Diencephalon (tissue), 1 donor: ENCODE results near the gene NUP210L. TPM values are rescaled to one million over a fixed set of nuclear protein-coding genes. Genes with fewer than 3 reads are reported as not detected.

Experiments used
- small RNA-seq: library from RNA; depleted of rRNA; stranded (forward); fragments of <200 nt; gene quantifications from one replicate; pipeline ENCODE3, GENCODE V24; 2014
- total RNA-seq: library from RNA; depleted of rRNA; stranded (reverse); fragments of >200 nt; gene quantifications from one replicate; pipeline ENCODE4 v1.2.3, GENCODE V29; 2014

The NUP210L gene
- total RNA-seq = 0.23 TPM

GRCh38 chr1:154154534-154155191 is at the start of gene NUP210L:
Gene NUP210L (minus strand): TSS chr1:154155073.

GRCh38 chr1:154191990-154192461 is 37.2 kb upstream of the NUP210L start, which contains the start of gene TPM3:
Gene TPM3 (minus strand): TSS chr1:154192100. CDS start chr1:154192018, 82 bp downstream.

GRCh38 chr1:153990468-153991150 is 164.3 kb downstream of the NUP210L start, which contains the start of gene RPS27:
Gene RPS27 (plus strand): TSS chr1:153990762. CDS start chr1:153990797, 35 bp downstream.

GRCh38 chr1:153985941-153986761 is 168.7 kb downstream of the NUP210L start, which contains the start of gene RAB13:
Gene RAB13 (minus strand): TSS chr1:153986339. CDS start chr1:153986236, 103 bp downstream.

GRCh38 chr1:153977250-153978240 is 177.3 kb downstream of the NUP210L start, which contains the start of gene JTB:
Gene JTB (minus strand): TSS chr1:153977674. CDS start chr1:153977252, 422 bp downstream.

GRCh38 chr1:153967107-153967999 is 187.5 kb downstream of the NUP210L start, which contains the start of gene CREB3L4:
Gene CREB3L4 (plus strand): TSS chr1:153967902. CDS start chr1:153968526, 624 bp downstream.

GRCh38 chr1:153963030-153963849 is 191.6 kb downstream of the NUP210L start, which contains the start of gene SLC39A1:
Gene SLC39A1 (minus strand): TSS chr1:153963537. CDS start chr1:153962715, 822 bp downstream.

GRCh38 chr1:153958111-153958960 is 196.5 kb downstream of the NUP210L start, which contains the start of gene CRTC2:
Gene CRTC2 (minus strand): TSS chr1:153958612. CDS start chr1:153958497, 115 bp downstream.

GRCh38 chr1:153946622-153947241 is 208.1 kb downstream of the NUP210L start, which contains the start of gene DENND4B:
Gene DENND4B (minus strand): TSS chr1:153946718. CDS start chr1:153944374, 2,344 bp downstream.

Small RNAs within 50 kb of the gene (small RNA-seq; reads per million reads assigned to genes)
- 3.7 reads per million, percentile 90 among the genes with 10 or more reads in this experiment for gene MIR190B
- not detected for gene MIR5698
- gene MIR6737 = not detected
- not detected for gene RNU6-179P

Other genes starting within 250 kb of the NUP210L start
- 18.0 TPM for gene GATAD2B, start 232.1 kb downstream of the NUP210L start, total RNA-seq
- gene DENND4B, start 208.4 kb downstream of the NUP210L start, total RNA-seq = 24.9 TPM
- gene CRTC2, start 196.5 kb downstream of the NUP210L start, total RNA-seq = 2.1 TPM
- gene SLC39A1, start 191.5 kb downstream of the NUP210L start, total RNA-seq = 25.1 TPM
- 6.9 TPM for gene CREB3L4, start 187.2 kb downstream of the NUP210L start, total RNA-seq
- gene JTB, start 177.4 kb downstream of the NUP210L start, total RNA-seq = 47.1 TPM
- gene RAB13, start 168.7 kb downstream of the NUP210L start, total RNA-seq = 9.7 TPM
- gene RPS27, start 164.3 kb downstream of the NUP210L start, total RNA-seq = 1,449 TPM
- 223 TPM for gene TPM3, start 37.0 kb upstream of the NUP210L start, total RNA-seq
- not detected for gene CFAP141, start 51.3 kb upstream of the NUP210L start, total RNA-seq
- gene UBAP2L, start 65.9 kb upstream of the NUP210L start, total RNA-seq = 66.4 TPM
- 61.1 TPM for gene HAX1, start 117.6 kb upstream of the NUP210L start, total RNA-seq
- not detected for gene AQP10, start 166.0 kb upstream of the NUP210L start, total RNA-seq
- 33.9 TPM for gene ATP8B2, start 170.5 kb upstream of the NUP210L start, total RNA-seq